Measurements from ENCODE around the gene SMOC2. TPM values are rescaled to one million over a fixed set of nuclear protein-coding genes. Genes with fewer than 3 reads are reported as not detected.

The SMOC2 gene
- total and polyA plus RNA-seq, 2 of the 4 experiments (the other 2 are of a cell fraction): not detected

DNA sequence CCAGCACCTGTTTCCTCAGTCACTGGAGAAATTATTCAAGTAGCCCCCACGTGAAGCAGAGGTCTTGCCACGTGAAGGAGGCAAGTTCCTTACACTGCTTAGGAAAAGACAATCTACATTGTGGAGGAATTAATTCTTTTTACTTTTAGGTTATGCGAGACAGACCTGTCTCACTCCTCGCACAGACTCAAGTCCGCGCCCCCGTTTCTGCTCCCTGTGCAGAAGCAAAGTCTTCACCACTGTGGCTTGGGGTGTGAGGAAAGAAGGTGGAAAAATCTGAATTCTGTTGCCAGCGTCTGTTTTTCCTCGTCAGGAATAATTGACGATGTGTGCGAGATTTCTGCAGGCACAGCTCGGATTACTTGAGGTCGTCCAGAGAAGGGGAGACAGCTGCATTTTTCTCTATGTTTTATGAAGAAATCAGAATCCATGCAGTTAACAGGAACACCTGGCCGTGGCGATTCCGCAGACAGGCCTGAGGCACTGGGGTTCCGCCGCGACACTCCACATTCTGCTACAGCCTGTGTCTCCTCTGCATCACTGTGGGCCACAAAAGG is 185.1 kb downstream of the SMOC2 start:
- no peak overlapping the region for H3K18ac ChIP-seq (ENCODE audit: low read depth, low read length)
- no TSS peak for BruUV-seq (replicated peaks)
- H3K79me1 ChIP-seq (ENCODE audit: low read depth in 1 of 2, low read length in 2 of 2): no peaks in the 10 kb centered on the region
- no peaks in the 10 kb centered on the region for H3K27me3 ChIP-seq (ENCODE audit: control insufficient read depth, insufficient read depth, low read length)
- ATAC-seq (ENCODE audit: low read depth) (no peak), DNase-seq (no peak)
- no peaks in the 10 kb centered on the region for H3K36me3 ChIP-seq (ENCODE audit: control insufficient read depth, insufficient read depth, low read length)
- no peak overlapping the region for H3K14ac ChIP-seq (replicated peaks; ENCODE audit: low read depth, low read length)
- H4K91ac ChIP-seq (ENCODE audit: insufficient read depth, low read depth, low read length): no peak overlapping the region
- H2AFZ ChIP-seq (replicated peaks; ENCODE audit: low read length, poor library complexity): no peak overlapping the region
- H3K23ac ChIP-seq (ENCODE audit: low read depth, low read length): no peak overlapping the region
- H3K4ac ChIP-seq (ENCODE audit: low read depth, low read length): no peak overlapping the region
- H2AK9ac ChIP-seq (replicated peaks; ENCODE audit: low read depth, low read length, poor library complexity): no peak overlapping the region
- no peaks in the 10 kb centered on the region for H3K9me1 ChIP-seq (ENCODE audit: insufficient read depth, low read length)
- no peak overlapping the region for H2BK20ac ChIP-seq (ENCODE audit: low read depth, low read length)
- no peak overlapping the region for H2BK15ac ChIP-seq (ENCODE audit: low read depth, low read length)
- no peak overlapping the region for H4K5ac ChIP-seq (ENCODE audit: low read depth, low read length)
- H3K4me3 ChIP-seq (ENCODE audit: insufficient read depth, low read depth, low read length): no peak overlapping the region
- no peak overlapping the region for H2AK5ac ChIP-seq (ENCODE audit: low read depth, low read length)
- peaks cover 52% of the 10 kb centered on the region for H3K9me3 ChIP-seq (ENCODE audit: control insufficient read depth, insufficient read depth, low read length)
- no peaks in the 10 kb centered on the region for H3K4me1 ChIP-seq (ENCODE audit: control insufficient read depth, insufficient read depth, low read length)
- H2BK5ac ChIP-seq (ENCODE audit: low read depth, low read length, poor library complexity, severe bottlenecking): no peak overlapping the region
- H3K27ac ChIP-seq (ENCODE audit: insufficient read depth, low read length): no peak overlapping the region
- H4K20me1 ChIP-seq (ENCODE audit: insufficient read depth, low read length): no peaks in the 10 kb centered on the region
- 66% methylated on average over 7 of the region's 19 CpGs; no CpG with 5 or more reads in 1 of the 2 experiments for WGBS, 2 experiments (ENCODE audit: extremely low coverage in 2 of 2, insufficient read length in 1 of 2)
- intact Hi-C loops (cut with micrococcal nuclease) (no loop called here), in situ Hi-C loops (cut with MboI; ENCODE audit: low sequenced_read_pairs) (no loop called here), dilution Hi-C loops (cut with HindIII; ENCODE audit: low sequenced_read_pairs, unreplicated experiment) (no loop called here)
- no peak overlapping the region for H4K8ac ChIP-seq (ENCODE audit: low read depth in 2 of 2, low read length in 2 of 2)
- H3K9ac ChIP-seq (ENCODE audit: low read depth, low read length): no peak overlapping the region
- H3K56ac ChIP-seq (ENCODE audit: extremely low read depth, insufficient read depth, low read length): no peak overlapping the region
- POLR2A ChIA-PET (ENCODE audit: unreplicated experiment): no interaction called here
- no peak overlapping the region for H2BK120ac ChIP-seq (ENCODE audit: low read depth, low read length)
- CTCF ChIA-PET: no interaction called here
- H3K4me2 ChIP-seq (ENCODE audit: low read depth, low read length): no peak overlapping the region
- no peak for TF ChIP-seq FOS (IDR thresholded peaks at IDR 0.05; ENCODE audit: low read depth, low read length)
- no peak for TF ChIP-seq MAFK (IDR thresholded peaks at IDR 0.05; ENCODE audit: low read depth, low read length)
- TF ChIP-seq SMC3 (IDR thresholded peaks at IDR 0.05; ENCODE audit: low read depth, low read length): no peak
- TF ChIP-seq CEBPB (IDR thresholded peaks at IDR 0.05; ENCODE audit: low read depth, low read length): no peak
- no peak for TF ChIP-seq RAD21 (IDR thresholded peaks at IDR 0.05; ENCODE audit: low read length)
- TF ChIP-seq MXI1 (IDR thresholded peaks at IDR 0.05; ENCODE audit: borderline replicate concordance, low read depth, low read length): no peak
- TF ChIP-seq, protein P1, sequence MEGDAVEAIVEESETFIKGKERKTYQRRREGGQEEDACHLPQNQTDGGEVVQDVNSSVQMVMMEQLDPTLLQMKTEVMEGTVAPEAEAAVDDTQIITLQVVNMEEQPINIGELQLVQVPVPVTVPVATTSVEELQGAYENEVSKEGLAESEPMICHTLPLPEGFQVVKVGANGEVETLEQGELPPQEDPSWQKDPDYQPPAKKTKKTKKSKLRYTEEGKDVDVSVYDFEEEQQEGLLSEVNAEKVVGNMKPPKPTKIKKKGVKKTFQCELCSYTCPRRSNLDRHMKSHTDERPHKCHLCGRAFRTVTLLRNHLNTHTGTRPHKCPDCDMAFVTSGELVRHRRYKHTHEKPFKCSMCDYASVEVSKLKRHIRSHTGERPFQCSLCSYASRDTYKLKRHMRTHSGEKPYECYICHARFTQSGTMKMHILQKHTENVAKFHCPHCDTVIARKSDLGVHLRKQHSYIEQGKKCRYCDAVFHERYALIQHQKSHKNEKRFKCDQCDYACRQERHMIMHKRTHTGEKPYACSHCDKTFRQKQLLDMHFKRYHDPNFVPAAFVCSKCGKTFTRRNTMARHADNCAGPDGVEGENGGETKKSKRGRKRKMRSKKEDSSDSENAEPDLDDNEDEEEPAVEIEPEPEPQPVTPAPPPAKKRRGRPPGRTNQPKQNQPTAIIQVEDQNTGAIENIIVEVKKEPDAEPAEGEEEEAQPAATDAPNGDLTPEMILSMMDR (conservative IDR thresholded peaks at IDR 0.05; ENCODE audit: low read depth, low read length): no peak
- TF ChIP-seq RCOR1 (IDR thresholded peaks at IDR 0.05; ENCODE audit: insufficient replicate concordance, low read length): no peak
- no peak for TF ChIP-seq BHLHE40 (IDR thresholded peaks at IDR 0.05; ENCODE audit: low read depth, low read length)
- TF ChIP-seq POLR2A (IDR thresholded peaks at IDR 0.05; ENCODE audit: low read depth, low read length): no peak
- no peak for TF ChIP-seq CHD1 (IDR thresholded peaks at IDR 0.05; ENCODE audit: low read depth, low read length)
- TF ChIP-seq, protein P2, sequence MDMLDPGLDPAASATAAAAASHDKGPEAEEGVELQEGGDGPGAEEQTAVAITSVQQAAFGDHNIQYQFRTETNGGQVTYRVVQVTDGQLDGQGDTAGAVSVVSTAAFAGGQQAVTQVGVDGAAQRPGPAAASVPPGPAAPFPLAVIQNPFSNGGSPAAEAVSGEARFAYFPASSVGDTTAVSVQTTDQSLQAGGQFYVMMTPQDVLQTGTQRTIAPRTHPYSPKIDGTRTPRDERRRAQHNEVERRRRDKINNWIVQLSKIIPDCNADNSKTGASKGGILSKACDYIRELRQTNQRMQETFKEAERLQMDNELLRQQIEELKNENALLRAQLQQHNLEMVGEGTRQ (IDR thresholded peaks at IDR 0.05; ENCODE audit: low read depth, low read length): no peak
- TF ChIP-seq, protein P3, sequence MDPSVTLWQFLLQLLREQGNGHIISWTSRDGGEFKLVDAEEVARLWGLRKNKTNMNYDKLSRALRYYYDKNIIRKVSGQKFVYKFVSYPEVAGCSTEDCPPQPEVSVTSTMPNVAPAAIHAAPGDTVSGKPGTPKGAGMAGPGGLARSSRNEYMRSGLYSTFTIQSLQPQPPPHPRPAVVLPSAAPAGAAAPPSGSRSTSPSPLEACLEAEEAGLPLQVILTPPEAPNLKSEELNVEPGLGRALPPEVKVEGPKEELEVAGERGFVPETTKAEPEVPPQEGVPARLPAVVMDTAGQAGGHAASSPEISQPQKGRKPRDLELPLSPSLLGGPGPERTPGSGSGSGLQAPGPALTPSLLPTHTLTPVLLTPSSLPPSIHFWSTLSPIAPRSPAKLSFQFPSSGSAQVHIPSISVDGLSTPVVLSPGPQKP (IDR thresholded peaks at IDR 0.05; ENCODE audit: borderline replicate concordance, low read depth, low read length): no peak
- TF ChIP-seq MAZ (IDR thresholded peaks at IDR 0.05; ENCODE audit: borderline replicate concordance, low read depth, low read length): no peak
- no peak for TF ChIP-seq NFE2L2 (IDR thresholded peaks at IDR 0.05; ENCODE audit: low read depth, low read length)
- no peak for TF ChIP-seq RFX5 (IDR thresholded peaks at IDR 0.05; ENCODE audit: low read depth, low read length)

Data from IMR-90 (cell line).